Measurements from ENCODE around the gene CHSY3.

The CHSY3 gene

GRCh38 chr5:130227699-130228098 lies 323.4 kb downstream of the CHSY3 start:
- DNase-seq (ENCODE audit: low read depth): no peak
- H3K4me3 ChIP-seq (ENCODE audit: low read length): no peak overlapping the region
- TF ChIP-seq CTCF (conservative IDR thresholded peaks at IDR 0.05; ENCODE audit: low read depth, low read length): no peak

- DNase-seq (ENCODE audit: low read depth): no peak
- H3K4me3 ChIP-seq (ENCODE audit: low read length): no peak overlapping the region
- TF ChIP-seq CTCF (conservative IDR thresholded peaks at IDR 0.05; ENCODE audit: low read depth, low read length): no peak
These were observed 327.5 kb downstream of the CHSY3 start for GRCh38 chr5:130231786-130232185.

- no peak for TF ChIP-seq CTCF (conservative IDR thresholded peaks at IDR 0.05; ENCODE audit: low read depth, low read length)
- H3K4me3 ChIP-seq (ENCODE audit: low read length): no peak overlapping the region
- DNase-seq (ENCODE audit: low read depth): no peak
These were observed 330.6 kb downstream of the CHSY3 start for GRCh38 chr5:130234816-130235215.
